ENCODE measurements around the gene ZNF236.

The ZNF236 gene

DNA sequence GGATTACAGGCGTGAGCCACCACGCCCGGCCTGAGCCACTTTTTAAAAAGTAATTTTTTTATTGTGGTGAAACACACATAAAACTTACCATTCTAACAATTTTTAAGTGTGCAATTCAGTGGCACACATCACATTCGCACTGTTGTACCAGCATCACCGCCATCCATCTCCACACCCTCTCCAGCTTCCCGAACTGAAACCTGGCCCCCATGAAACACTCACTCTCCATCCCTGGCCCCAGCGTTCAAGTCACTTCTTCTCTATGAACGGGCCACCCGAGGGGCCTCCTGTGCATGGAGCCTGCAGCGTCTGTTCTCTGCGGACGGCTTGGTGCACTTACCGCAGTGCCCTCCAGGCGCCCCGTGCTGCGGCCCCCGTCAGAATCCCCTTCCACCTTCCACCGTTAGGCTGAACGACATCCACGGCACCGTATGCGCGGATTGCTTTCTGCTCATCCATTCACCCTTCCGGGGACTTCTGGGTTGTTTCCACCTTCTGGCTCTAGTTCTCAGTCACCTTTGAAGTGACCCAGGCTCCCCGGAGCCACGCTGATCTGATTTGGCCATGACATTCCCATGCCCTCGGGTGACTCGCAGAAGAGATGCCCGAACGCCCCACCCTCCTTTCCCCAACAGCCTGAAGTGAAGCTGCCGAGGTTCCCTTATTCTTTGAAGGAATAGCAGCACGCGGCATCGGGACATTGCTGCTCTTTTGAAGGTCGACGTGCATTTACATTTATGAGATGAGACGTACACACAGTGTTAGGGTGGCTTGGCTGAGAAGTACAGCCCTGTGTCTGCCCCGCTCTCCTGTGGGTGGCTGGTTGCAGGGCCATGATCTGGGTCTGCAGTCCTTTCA, 175.8 kb downstream of the ZNF236 start:
- Histone ChIP-seq H3K4me1 (ENCODE audit: insufficient read depth, insufficient read length) (no peaks in the 10 kb centered on the region), H3K27me3 (ENCODE audit: insufficient read depth, insufficient read length) (no peaks in the 10 kb centered on the region), H3K9me3 (ENCODE audit: insufficient read depth, low read length) (no peaks in the 10 kb centered on the region), H3K36me3 (ENCODE audit: insufficient read depth, insufficient read length, low read length) (no peaks in the 10 kb centered on the region), H3K9ac (ENCODE audit: insufficient read length, low read depth) (no peak overlapping the region), H3K4me3 (ENCODE audit: insufficient read length, low read depth) (no peak overlapping the region)
- TF ChIP-seq YY1 (IDR thresholded peaks at IDR 0.05; ENCODE audit: insufficient read depth, insufficient read length): no peak
- no peak for TF ChIP-seq SUZ12 (IDR thresholded peaks at IDR 0.05; ENCODE audit: extremely low read depth, insufficient read depth, insufficient read length)
- no peak for TF ChIP-seq ZNF274 (IDR thresholded peaks at IDR 0.05; ENCODE audit: low read depth, low read length)
- no peak for DNase-seq (ENCODE audit: low read depth, low spot score)

DNA sequence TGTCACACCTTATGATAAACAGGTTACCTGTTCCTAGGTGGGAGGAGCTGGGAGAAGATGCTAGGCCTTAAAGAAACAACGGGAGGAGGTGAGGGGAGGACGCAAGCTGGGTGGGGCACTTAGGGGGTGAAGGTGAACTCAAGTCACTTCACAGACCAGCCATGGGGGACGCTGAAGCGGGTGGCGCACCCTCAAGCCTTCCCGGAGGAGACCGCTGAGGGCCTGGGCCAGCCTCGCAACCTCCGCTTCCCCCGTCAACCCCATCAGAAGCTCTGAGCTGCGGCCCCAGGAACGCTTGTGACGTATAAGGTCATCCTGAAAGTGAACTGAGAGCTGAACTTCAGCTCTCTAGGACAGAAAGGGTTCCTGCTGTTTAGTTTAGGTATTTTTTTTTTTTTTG, 176.7 kb downstream of the ZNF236 start:
- Histone ChIP-seq H3K27me3 (ENCODE audit: insufficient read depth, insufficient read length) (no peaks in the 10 kb centered on the region), H3K9ac (ENCODE audit: insufficient read length, low read depth) (no peak overlapping the region), H3K36me3 (ENCODE audit: insufficient read depth, insufficient read length, low read length) (no peaks in the 10 kb centered on the region), H3K4me1 (ENCODE audit: insufficient read depth, insufficient read length) (no peaks in the 10 kb centered on the region), H3K4me3 (ENCODE audit: insufficient read length, low read depth) (no peak overlapping the region), H3K9me3 (ENCODE audit: insufficient read depth, low read length) (no peaks in the 10 kb centered on the region)
- no peak for DNase-seq (ENCODE audit: low read depth, low spot score)
- TF ChIP-seq ZNF274 (IDR thresholded peaks at IDR 0.05; ENCODE audit: low read depth, low read length): no peak
- no peak for TF ChIP-seq YY1 (IDR thresholded peaks at IDR 0.05; ENCODE audit: insufficient read depth, insufficient read length)
- no peak for TF ChIP-seq SUZ12 (IDR thresholded peaks at IDR 0.05; ENCODE audit: extremely low read depth, insufficient read depth, insufficient read length)

DNA sequence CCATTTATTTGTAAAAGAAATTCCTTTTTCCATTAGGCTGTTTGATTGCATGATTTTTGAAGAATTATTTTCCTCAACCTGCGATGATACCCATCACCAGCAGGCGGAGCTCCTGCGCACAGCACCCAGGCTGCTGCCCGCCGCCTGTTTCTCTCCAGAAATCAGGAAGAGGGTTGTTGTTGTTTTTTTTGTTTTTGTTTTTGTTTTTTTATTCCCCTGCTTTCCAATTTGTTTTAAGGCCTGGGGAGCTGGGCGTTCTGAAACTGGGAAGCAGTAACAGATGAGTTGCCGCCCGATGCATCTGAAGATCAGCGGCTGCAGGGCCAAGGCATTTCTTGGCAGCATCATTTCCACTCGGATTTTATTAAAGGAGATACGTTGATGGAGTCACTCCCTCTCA, 178.2 kb downstream of the ZNF236 start:
- no peak overlapping the region for H3K9ac ChIP-seq (ENCODE audit: insufficient read length, low read depth)
- no peak for TF ChIP-seq YY1 (IDR thresholded peaks at IDR 0.05; ENCODE audit: insufficient read depth, insufficient read length)
- TF ChIP-seq SUZ12 (IDR thresholded peaks at IDR 0.05; ENCODE audit: extremely low read depth, insufficient read depth, insufficient read length): no peak
- no peak for TF ChIP-seq ZNF274 (IDR thresholded peaks at IDR 0.05; ENCODE audit: low read depth, low read length)
- H3K9me3 ChIP-seq (ENCODE audit: insufficient read depth, low read length): no peaks in the 10 kb centered on the region
- no peak overlapping the region for H3K4me3 ChIP-seq (ENCODE audit: insufficient read length, low read depth)
- no peaks in the 10 kb centered on the region for H3K4me1 ChIP-seq (ENCODE audit: insufficient read depth, insufficient read length)
- H3K36me3 ChIP-seq (ENCODE audit: insufficient read depth, insufficient read length, low read length): no peaks in the 10 kb centered on the region
- DNase-seq (ENCODE audit: low read depth, low spot score): no peak
- no peaks in the 10 kb centered on the region for H3K27me3 ChIP-seq (ENCODE audit: insufficient read depth, insufficient read length)

DNA sequence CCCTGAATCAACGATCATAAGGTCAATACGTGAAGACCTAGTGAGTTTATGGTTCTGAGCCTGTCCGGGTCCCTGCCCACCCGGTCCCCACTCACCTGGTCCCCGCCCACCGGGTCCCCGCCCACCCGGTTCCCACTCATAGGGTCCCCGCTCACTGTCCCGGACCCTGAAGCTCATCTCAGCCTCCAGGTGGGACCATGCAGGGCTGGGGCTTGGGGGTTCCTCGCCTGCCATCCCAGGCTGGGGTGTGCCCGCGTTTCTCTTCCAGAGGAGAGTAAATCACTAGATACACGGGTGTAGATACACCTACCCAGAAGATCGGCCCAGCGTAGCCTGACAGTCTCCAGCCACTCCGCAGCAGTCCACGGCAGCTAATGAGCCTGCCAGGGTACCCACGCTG, 178.7 kb downstream of the ZNF236 start:
- Histone ChIP-seq H3K4me1 (ENCODE audit: insufficient read depth, insufficient read length) (no peaks in the 10 kb centered on the region), H3K4me3 (ENCODE audit: insufficient read length, low read depth) (no peak overlapping the region), H3K9me3 (ENCODE audit: insufficient read depth, low read length) (no peaks in the 10 kb centered on the region), H3K27me3 (ENCODE audit: insufficient read depth, insufficient read length) (no peaks in the 10 kb centered on the region), H3K36me3 (ENCODE audit: insufficient read depth, insufficient read length, low read length) (no peaks in the 10 kb centered on the region), H3K9ac (ENCODE audit: insufficient read length, low read depth) (no peak overlapping the region)
- TF ChIP-seq SUZ12 (IDR thresholded peaks at IDR 0.05; ENCODE audit: extremely low read depth, insufficient read depth, insufficient read length) (no peak), YY1 (IDR thresholded peaks at IDR 0.05; ENCODE audit: insufficient read depth, insufficient read length) (no peak)
- no peak for DNase-seq (ENCODE audit: low read depth, low spot score)

DNA sequence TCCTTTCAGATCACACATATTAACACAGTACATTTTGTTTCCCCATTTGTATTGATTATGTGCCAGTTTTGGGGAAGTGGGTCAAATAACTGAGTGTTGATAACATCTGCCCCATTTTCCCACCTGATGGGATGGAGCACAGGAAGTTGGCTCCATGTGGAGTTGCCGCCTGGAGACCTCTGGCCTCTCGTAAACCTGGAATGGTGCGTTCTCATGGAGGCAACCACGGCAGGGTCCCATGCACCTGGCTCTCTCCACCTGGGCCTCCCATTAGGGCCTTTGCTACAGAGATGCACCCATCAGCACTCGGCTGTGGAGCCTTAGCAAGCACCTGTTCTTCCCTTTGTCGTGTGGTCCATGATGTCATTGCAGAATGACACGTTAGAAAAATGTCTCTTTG, 179.6 kb downstream of the ZNF236 start:
- Histone ChIP-seq H3K27me3 (ENCODE audit: insufficient read depth, insufficient read length) (no peaks in the 10 kb centered on the region), H3K36me3 (ENCODE audit: insufficient read depth, insufficient read length, low read length) (no peaks in the 10 kb centered on the region), H3K4me1 (ENCODE audit: insufficient read depth, insufficient read length) (no peaks in the 10 kb centered on the region), H3K4me3 (ENCODE audit: insufficient read length, low read depth) (no peak overlapping the region), H3K9me3 (ENCODE audit: insufficient read depth, low read length) (no peaks in the 10 kb centered on the region), H3K9ac (ENCODE audit: insufficient read length, low read depth) (no peak overlapping the region)
- TF ChIP-seq ZNF274 (IDR thresholded peaks at IDR 0.05; ENCODE audit: low read depth, low read length) (no peak), YY1 (IDR thresholded peaks at IDR 0.05; ENCODE audit: insufficient read depth, insufficient read length) (no peak), SUZ12 (IDR thresholded peaks at IDR 0.05; ENCODE audit: extremely low read depth, insufficient read depth, insufficient read length) (no peak)
- no peak for DNase-seq (ENCODE audit: low read depth, low spot score)

DNA sequence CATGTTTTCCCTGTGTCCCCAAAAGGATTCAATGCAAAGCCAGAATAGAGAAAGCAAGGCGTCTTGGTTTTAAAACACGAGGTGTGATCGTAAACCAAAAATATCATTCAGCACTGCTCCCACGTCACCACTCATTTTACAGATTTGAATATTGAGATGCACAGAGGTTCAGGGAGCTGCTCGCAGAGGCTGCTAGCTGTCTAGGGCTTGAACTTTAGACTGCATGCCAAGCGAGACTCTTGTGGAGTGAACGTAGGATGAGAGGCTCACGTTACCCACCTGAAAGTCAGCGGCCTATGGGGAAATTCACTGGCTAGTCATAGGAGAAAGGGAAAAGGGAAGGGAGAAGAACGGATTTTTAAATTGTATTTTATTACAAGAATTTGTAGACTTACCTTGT, 180.1 kb downstream of the ZNF236 start:
- no peak overlapping the region for H3K4me3 ChIP-seq (ENCODE audit: insufficient read length, low read depth)
- no peak for TF ChIP-seq ZNF274 (IDR thresholded peaks at IDR 0.05; ENCODE audit: low read depth, low read length)
- TF ChIP-seq YY1 (IDR thresholded peaks at IDR 0.05; ENCODE audit: insufficient read depth, insufficient read length): no peak
- TF ChIP-seq SUZ12 (IDR thresholded peaks at IDR 0.05; ENCODE audit: extremely low read depth, insufficient read depth, insufficient read length): no peak
- DNase-seq (ENCODE audit: low read depth, low spot score): no peak
- no peaks in the 10 kb centered on the region for H3K36me3 ChIP-seq (ENCODE audit: insufficient read depth, insufficient read length, low read length)
- H3K9me3 ChIP-seq (ENCODE audit: insufficient read depth, low read length): no peaks in the 10 kb centered on the region
- H3K9ac ChIP-seq (ENCODE audit: insufficient read length, low read depth): no peak overlapping the region
- no peaks in the 10 kb centered on the region for H3K27me3 ChIP-seq (ENCODE audit: insufficient read depth, insufficient read length)
- peaks cover under 1% of the 10 kb centered on the region for H3K4me1 ChIP-seq (ENCODE audit: insufficient read depth, insufficient read length)

DNA sequence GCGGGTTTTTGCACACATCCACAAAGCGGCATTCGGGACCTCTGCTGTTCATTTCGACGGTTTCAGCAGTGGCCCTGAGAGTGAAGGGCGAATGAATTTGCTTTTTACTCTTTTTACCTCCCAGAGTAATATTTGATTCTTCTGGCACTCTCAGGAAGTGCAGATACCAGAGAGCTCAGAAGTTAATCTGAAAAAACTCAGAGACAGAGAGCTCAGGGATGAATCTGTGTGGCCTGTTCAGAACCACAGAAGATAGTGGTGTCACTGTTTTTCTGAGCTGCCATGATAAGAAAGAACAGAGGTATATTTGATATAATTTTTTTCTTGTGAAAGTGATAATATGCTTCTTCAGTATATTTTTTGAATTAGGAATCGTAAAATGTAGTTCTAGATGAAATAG, 181.0 kb downstream of the ZNF236 start:
- H3K36me3 ChIP-seq (ENCODE audit: insufficient read depth, insufficient read length, low read length): no peaks in the 10 kb centered on the region
- no peak for TF ChIP-seq ZNF274 (IDR thresholded peaks at IDR 0.05; ENCODE audit: low read depth, low read length)
- TF ChIP-seq SUZ12 (IDR thresholded peaks at IDR 0.05; ENCODE audit: extremely low read depth, insufficient read depth, insufficient read length): no peak
- no peak for TF ChIP-seq YY1 (IDR thresholded peaks at IDR 0.05; ENCODE audit: insufficient read depth, insufficient read length)
- H3K9me3 ChIP-seq (ENCODE audit: insufficient read depth, low read length): no peaks in the 10 kb centered on the region
- no peak overlapping the region for H3K9ac ChIP-seq (ENCODE audit: insufficient read length, low read depth)
- no peak overlapping the region for H3K4me3 ChIP-seq (ENCODE audit: insufficient read length, low read depth)
- H3K27me3 ChIP-seq (ENCODE audit: insufficient read depth, insufficient read length): no peaks in the 10 kb centered on the region
- no peak for DNase-seq (ENCODE audit: low read depth, low spot score)
- H3K4me1 ChIP-seq (ENCODE audit: insufficient read depth, insufficient read length): peaks cover 2% of the 10 kb centered on the region

All from NT2/D1 (cell line).